Anterior cingulate cortex (tissue), 58 donors: ENCODE data around the gene KRT84.

ENCODE experiments used
- DNase-seq, 58 donors: peaks; one replicate each; lab custom pipeline; 2025; lab: John Stamatoyannopoulos, UW

KRT84 gene

GRCh38 chr12:52389313-52390207 lies 4.1 kb upstream of the KRT84 start:
- peak in 37 of 58 donors; percentile 6 to 79 (median 42) for DNase-seq

DNA sequence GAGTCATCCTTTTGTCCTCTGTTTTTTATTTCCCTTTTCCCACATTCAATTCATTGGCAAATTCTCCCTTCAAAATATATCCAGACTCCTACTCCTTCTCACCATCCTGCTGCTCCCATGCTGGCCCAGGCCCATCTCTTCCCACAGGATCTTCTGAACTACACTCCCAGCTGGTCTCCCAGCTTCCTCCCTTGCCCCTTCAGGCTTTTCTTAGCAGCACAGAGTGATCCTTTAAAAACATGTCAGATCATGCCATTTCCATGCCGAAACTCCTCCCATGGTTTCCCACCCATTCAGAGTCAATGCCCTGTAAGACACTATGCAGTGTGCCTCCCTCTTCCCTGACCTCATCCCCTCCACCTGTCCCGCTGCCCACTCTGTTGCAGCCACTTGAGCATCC lies 2.4 kb upstream of the KRT84 start:
- peak in 23 of 58 donors; percentile 5 to 67 (median 31) for DNase-seq

GRCh38 chr12:52383331-52383730 lies 2.1 kb downstream of the KRT84 start:
- DNase-seq: no peak

- DNase-seq: no peak
These were observed 2.6 kb downstream of the KRT84 start for GRCh38 chr12:52382854-52383253.

- no peak for DNase-seq
These were observed 4.2 kb downstream of the KRT84 start for GRCh38 chr12:52381206-52381605.

DNA sequence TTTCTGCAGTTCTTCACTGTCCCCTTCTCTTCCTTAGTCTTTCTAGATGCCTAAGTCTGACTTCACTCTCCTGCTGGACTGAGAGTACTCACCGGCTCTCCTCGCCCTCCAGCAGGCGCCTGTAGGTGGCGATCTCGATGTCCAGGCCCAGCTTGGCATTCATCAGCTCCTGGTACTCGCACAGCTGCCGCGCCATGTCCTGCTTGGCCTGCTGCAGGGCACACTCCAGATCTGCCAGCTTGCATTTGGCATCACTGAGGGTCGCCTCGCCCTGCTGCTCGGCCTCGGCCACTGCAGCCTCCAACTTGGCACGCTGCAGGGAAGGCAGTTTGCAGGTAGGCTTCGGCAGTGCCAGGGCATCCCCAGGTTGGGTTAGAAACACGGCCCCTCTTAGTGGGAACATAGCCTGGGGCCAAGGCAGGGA lies 5.2 kb downstream of the KRT84 start:
- DNase-seq: peak in 34 of 58 donors; percentile 4 to 58 (median 26)

DNA sequence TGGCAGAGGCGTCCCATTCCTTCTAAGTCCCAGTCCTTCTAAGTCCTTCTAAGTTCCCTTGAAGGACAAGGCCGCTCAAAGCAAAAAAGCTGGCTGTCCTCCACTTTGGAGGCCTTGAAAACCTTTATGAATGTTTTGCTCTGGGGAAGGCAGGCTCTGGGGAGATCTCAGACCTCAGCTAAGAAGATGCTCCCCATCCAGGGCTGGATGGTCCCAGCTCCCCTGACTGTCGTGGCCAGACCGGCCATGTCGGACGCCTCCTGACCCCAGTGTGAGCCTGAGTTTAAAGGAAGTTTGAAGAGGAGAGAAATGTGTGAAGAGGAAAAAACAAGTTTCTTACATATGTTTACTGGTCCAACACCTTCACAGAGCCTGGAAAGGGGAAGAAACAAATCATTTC lies 5.9 kb downstream of the KRT84 start:
- no peak for DNase-seq

DNA sequence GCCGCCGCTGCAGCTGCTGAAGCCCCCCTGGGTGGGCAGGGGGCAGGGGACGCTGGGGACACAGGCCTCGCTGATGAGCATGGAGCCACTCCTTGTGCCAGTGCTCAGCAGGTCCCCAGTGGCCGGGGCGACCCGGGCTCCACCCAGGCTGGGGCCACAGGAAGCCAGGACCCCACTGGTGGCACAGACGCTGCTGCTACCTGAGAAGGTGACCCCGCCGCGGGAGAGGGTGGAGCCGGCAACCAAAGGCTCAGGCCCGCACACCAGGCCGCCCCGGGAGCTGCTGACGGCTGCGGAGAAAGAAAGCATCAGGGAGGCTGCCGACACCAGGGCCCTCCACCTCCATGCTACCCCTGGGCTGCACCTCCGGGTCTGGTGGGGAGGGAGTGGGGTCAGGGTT lies 7.4 kb downstream of the KRT84 start:
- no peak for DNase-seq

- no peak for DNase-seq
These were observed 8.2 kb downstream of the KRT84 start for GRCh38 chr12:52377266-52377665.

GRCh38 chr12:52372216-52373154 lies 13.0 kb downstream of the KRT84 start:
- DNase-seq: peak in 55 of 58 donors; percentile 25 to 88 (median 69)

- DNase-seq: peak in 1 of 58 donors; percentile 38
These were observed 13.7 kb downstream of the KRT84 start for GRCh38 chr12:52371716-52372115.

GRCh38 chr12:52370926-52371608 lies 14.4 kb downstream of the KRT84 start:
- peak in 54 of 58 donors; percentile 5 to 84 (median 60) for DNase-seq

- no peak for DNase-seq
These were observed 15.6 kb downstream of the KRT84 start for GRCh38 chr12:52369809-52370208.

- DNase-seq: no peak
These were observed 16.2 kb downstream of the KRT84 start for GRCh38 chr12:52369211-52369610.

GRCh38 chr12:52368508-52368907 lies 16.9 kb downstream of the KRT84 start:
- DNase-seq: no peak

GRCh38 chr12:52367876-52368275 lies 17.6 kb downstream of the KRT84 start:
- no peak for DNase-seq

GRCh38 chr12:52366738-52367485 lies 18.5 kb downstream of the KRT84 start, which contains the start of gene KRT85:
KRT85 (minus strand) TSS chr12:52367481; CDS start chr12:52367405, 76 bp downstream.
- DNase-seq: no peak

GRCh38 chr12:52364901-52365489 lies 20.5 kb downstream of the KRT84 start:
- no peak for DNase-seq

- DNase-seq: no peak
These were observed 21.4 kb downstream of the KRT84 start for GRCh38 chr12:52364061-52364460.
